Stimulated activated CD4-positive, alpha-beta T cell treated with anti-CD3 and anti-CD28 coated beads, Interleukin-1b, Interleukin-23, amount 100 ng/mL, for 48 hours (primary cell): ENCODE data around the gene HBB.

Source experiments
- DNase-seq: peaks from one replicate; pipeline ENCODE4 v3.0.0-alpha.2; 2020

Gene HBB

DNA sequence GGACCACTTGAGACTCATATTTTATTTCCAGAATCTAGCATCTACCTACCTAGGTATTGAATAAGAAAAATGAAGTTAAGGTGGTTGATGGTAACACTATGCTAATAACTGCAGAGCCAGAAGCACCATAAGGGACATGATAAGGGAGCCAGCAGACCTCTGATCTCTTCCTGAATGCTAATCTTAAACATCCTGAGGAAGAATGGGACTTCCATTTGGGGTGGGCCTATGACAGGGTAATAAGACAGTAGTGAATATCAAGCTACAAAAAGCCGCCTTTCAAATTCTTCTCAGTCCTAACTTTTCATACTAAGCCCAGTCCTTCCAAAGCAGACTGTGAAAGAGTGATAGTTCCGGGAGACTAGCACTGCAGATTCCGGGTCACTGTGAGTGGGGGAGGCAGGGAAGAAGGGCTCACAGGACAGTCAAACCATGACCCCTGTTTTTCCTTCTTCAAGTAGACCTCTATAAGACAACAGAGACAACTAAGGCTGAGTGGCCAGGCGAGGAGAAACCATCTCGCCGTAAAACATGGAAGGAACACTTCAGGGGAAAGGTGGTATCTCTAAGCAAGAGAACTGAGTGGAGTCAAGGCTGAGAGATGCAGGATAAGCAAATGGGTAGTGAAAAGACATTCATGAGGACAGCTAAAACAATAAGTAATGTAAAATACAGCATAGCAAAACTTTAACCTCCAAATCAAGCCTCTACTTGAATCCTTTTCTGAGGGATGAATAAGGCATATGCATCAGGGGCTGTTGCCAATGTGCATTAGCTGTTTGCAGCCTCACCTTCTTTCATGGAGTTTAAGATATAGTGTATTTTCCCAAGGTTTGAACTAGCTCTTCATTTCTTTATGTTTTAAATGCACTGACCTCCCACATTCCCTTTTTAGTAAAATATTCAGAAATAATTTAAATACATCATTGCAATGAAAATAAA is 2.1 kb downstream of the HBB start:
- no peak for DNase-seq

DNA sequence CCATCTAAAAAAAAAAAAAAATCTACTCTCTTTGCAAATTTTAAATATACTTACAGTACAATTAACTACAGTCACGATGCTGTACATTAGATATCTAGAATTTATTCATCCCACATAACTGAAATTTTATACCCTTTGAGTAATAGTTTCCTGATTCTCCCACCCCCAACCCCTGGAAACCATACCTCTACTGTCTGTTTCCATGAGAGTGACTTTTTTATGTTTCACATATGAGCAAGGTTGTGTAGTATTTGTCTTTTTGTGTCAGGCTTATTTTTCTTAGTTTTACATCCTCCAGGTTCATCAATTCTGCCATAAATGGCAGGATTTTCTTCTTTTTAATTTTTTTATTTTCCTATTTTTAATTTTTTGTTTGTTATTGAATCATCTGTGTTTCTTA is 3.2 kb downstream of the HBB start:
- DNase-seq, result no peak

DNA sequence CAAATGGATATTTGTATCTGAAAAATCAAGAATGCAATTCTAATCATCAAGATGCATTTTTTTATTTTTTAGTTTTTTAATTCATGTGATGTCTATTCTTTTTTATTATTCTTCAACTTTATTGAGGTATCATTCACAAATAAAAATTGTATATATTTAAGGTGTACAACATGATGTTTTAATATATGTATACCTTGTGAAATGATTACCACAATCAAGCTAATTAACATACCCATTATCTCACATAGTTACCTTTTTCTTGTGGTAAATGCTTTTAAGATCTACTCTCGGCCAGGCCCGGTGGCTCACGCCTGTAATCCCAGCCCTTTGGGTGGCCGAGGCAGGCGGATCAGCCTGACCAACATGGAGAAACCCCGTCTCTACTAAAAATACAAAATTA is 3.7 kb downstream of the HBB start:
- DNase-seq, result no peak

GRCh38 chr11:5210376-5210885 is 16.4 kb downstream of the HBB start:
- no peak for DNase-seq

DNA sequence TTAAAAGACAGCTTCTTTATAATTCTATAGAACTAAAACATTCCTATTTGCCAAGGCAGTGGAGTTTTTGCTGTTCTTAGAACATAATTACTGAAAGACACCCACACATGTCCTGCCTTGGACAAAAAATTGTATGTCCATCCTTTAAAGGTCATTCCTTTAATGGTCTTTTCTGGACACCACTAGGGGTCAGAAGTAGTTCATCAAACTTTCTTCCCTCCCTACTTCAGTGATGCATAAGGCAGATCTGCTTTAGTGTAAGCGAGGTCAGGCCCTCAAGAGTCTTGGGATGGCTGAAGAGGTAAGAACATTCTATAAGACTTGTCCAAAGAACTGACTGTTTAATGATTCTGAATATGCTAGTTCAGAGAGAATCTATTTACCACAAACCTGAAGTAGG is 22.1 kb downstream of the HBB start:
- DNase-seq, result no peak

DNA sequence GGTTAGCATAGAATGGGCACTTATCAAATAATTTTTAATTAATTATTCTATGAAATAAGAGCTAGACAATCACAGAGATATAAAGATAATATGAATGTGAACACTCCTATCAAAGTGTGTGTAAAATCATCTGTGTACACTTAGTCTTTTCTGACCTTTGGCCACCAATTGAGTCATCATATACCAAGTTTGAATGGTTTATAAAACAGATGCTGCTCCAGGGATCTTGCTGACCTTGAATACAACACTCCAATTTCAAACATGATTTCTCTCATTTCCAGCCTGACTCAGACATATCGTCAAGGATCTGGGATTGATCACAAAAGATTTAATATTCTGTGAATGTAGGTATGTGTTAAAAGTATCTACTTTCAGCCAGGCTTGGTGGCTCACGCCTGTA is 23.5 kb downstream of the HBB start:
- no peak for DNase-seq

GRCh38 chr11:5200582-5200981 is 26.3 kb downstream of the HBB start, which contains the start of gene OR51V1:
TSS of gene OR51V1 (minus strand) at chr11:5200682. CDS start at chr11:5200682, 0 bp downstream.
- no peak for DNase-seq

DNA sequence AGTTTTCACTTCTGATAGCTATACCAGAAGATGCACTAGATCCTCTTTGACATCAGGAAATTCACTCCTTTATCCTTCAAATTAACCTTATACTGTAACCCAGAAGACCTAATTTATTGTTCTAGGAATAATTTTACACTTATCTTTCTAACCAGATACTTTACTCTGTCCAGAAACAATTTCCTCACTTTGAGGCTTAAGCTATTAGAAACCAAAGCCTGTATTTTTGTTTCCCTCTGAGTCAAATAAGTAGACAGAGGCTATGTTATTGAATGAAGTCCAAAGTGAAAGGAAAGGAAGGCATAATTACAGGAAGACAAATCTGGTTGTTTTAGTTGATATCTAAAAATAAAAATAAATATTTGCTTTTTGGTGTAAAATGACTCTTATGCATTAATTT is 28.6 kb downstream of the HBB start:
- no peak for DNase-seq

DNA sequence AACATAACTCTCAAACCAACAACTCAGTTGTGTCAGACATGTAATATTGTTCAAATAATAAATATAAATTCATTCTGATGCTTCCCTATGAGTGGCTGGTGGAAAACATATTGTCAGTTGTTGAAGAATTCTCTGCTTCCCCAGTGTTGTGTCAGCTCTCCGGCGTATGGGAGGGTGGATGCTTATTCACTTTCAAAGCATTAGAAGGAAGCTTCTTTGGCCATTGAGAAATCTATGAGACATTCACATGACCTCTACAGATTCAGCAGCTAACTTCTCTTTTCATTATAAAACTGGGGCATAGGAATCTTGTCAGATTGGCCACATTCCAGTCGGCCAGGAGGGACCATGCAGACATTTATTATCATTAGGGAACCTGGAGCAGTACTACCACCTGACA is 29.3 kb downstream of the HBB start:
- no peak for DNase-seq

DNA sequence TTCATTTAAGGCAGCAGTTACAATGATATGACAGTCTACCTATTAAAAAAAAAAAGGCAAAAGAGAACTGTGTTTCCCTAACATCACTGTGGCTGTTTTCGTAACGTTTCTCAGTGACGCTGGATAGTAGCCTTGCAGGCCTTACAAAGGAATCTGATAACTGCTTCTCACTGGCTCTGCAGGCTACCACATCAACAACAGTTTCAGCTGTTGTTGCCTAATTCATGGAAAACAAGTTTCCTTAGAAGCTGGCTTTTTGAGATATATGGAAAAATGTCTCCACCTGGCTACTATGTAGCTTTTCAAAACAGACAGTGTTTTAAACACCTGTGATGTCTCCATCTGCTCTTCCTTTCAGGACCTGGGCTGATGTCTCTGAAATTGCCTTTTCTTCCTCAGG is 30.1 kb downstream of the HBB start:
- DNase-seq, result no peak

DNA sequence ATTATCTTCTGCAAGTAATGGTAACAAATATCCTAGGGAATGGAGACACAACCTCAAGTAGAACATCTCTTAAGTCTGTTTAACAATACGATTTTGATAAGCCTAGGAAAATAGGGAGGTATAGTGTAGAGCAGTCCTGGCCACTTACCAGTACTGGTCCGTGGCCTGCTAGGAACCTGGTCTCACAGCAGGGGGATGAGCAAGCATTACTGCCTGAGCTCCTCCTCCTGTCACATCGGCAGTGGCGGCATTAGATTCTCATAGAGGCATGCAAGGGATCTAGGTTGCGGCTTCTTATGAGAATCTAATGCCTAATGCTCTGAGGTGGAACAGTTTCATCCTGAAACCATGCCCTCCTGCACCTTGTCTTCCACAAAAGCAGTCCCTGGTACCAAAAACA is 30.8 kb downstream of the HBB start:
- DNase-seq, result no peak

DNA sequence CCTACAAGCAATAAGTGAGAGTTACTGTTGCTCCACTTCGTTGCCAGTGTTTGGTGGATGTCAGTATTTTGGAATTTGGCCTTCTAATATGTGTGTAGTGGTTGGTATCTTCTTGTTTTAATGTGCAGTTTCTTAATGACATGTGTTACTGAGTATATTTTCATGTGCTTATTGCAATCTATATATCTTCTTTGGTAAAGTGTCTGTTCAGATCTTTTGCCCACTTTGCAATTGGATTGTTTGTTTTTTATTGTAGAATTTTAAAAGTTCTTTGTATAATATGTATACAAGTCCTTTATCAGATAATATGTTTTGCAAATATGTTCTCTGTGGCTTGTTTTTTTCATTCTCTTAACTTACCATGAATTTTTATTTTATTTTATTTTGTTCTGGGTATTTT is 34.1 kb downstream of the HBB start:
- DNase-seq, result no peak

GRCh38 chr11:5188201-5188600 is 38.7 kb downstream of the HBB start:
- no peak for DNase-seq

GRCh38 chr11:5178046-5178837 is 48.6 kb downstream of the HBB start:
- no peak for DNase-seq
